Pons (tissue), 1 donor: ENCODE data around the gene RASGRP2.

Experiments
- DNase-seq: peaks from one replicate; pipeline ENCODE4 v3.0.0-alpha.2; 2016; ENCODE audit warnings: low spot score

RASGRP2 gene

GRCh38 chr11:64743591-64744543 is at the start of gene RASGRP2:
TSS of gene RASGRP2 (minus strand) at chr11:64744142. CDS start at chr11:64742866, 1,276 bp downstream.
- DNase-seq = no peak

DNA sequence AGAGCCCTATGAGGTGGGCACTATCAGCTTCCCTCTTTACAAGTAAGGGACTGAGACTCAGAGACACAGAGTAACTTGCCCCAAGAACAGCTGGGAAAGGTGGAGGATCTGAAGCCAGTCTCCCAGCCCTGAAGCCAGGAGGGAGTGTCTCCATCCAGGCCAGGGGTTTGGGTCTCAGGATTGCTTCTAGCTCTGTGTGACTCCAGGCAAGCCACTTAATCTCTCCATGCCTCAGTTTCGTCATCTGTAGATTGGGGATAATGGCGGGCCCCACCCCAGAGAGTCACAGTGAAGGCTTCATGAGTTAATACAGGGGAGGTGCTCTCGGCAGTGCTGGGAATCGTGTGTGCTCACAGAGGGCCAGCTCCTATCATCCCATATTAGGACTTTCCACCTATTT is 48.5 kb upstream of the RASGRP2 start:
- no peak for DNase-seq

- no peak for DNase-seq
Measured at GRCh38 chr11:64791781-64792291, 47.9 kb upstream of the RASGRP2 start.

DNA sequence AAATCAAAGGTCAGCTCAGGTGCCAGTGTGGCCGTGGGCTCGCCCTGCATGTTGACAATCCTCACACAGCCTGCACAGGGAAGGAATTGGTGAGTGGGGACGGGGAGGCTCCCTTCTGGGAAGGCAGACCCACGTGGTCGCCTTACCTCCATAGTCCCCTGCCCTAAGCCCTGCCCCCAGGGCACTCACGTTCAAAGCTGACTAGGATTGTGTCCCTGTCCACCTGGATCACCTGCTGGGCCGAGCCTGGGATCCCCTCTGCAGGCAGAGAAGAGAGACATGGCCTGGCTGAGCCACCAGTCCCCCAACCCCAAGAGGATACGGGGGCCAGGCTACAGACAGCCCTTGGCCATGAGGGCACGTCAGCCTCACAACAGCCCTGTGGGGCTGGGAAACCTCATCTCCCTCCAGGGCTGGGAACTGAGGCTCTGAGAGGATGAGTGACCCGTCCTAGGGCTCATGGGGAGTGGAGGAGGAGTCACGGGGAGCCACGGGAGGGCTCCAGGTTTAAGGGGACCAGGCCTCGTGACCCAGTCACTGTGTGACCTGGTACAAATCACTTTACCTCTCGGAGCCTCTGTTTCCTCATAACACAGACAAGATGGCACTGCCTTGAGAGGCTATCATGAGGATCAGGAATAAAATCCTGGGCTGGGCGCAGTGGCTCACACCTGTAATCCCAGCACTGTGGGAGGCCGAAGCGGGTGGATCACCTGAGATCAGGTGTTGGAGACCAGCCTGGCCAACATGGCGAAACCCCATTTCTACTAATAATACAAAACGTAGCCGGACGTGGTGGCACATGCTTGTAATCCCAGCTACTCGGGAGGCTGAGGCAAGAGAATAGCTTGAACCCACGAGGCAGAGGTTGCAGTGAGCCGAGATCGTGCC is 46.5 kb upstream of the RASGRP2 start:
- DNase-seq = no peak

- DNase-seq = no peak
Measured at GRCh38 chr11:64789331-64790204, 45.6 kb upstream of the RASGRP2 start.

DNA sequence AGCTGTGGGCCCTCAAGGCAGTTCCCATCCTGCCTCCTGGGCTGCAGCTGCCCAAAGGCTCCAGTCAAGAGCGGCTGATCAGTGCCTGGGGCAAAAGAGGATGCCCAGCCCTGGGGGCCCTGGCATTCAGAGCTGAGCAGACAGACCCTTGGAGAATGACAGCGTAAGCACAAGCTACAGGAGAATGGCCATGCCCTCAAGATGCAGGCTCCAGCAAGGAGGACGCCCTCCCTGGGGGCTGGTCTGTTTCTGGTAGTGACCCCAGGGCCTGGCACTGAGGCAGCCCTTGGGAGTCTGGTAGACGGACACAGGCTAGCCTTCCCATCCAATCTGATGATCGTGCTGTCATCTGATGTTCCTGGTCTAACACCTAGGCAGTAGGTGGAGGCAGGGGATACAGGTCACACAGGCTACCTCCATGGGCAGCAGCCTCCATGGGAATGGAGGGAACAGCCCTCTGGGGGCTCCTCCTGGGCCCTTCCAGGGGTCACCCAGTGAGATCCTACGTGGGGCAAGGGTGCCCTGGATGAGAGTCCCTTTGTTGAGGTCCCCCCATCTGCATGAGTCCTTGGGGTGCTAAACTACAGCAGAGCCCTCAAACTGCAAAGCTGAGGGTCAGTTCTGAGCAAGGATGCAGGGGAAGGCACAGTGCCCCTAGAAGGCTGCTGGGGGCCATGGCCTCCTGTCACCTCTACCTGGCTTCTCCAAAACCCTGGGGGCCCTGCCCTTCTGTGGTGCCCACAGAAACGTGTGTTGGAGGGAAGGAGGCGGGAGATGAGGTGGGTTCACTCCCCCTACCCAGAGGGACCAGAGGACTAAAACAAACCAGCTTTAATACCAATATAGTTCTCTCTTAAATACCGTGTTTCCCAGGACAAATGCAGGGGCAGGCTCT is 44.6 kb upstream of the RASGRP2 start:
- no peak for DNase-seq

- peak; percentile 35 for DNase-seq
Measured at GRCh38 chr11:64787526-64788320, 43.8 kb upstream of the RASGRP2 start.

DNA sequence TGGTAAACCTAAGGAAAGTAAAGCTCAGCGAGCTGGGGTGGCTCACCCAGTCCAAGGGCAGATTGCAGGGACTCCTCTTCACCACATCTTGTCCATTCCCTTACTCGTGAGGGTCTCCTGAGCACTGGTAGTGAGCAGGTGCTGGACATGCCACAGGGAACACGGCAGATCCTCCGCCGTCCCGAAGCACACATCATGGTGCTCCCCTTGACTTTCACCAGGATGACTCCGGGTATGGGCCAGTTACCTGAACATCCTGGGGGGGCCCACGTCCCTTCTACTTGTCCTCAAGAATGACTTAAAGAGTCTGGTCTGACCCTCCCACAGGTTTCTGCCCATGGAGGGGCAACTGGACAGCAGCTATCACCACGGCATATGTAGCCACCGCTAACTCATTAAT is 42.4 kb upstream of the RASGRP2 start:
- no peak for DNase-seq

GRCh38 chr11:64784813-64785581 is 41.1 kb upstream of the RASGRP2 start:
- no peak for DNase-seq

DNA sequence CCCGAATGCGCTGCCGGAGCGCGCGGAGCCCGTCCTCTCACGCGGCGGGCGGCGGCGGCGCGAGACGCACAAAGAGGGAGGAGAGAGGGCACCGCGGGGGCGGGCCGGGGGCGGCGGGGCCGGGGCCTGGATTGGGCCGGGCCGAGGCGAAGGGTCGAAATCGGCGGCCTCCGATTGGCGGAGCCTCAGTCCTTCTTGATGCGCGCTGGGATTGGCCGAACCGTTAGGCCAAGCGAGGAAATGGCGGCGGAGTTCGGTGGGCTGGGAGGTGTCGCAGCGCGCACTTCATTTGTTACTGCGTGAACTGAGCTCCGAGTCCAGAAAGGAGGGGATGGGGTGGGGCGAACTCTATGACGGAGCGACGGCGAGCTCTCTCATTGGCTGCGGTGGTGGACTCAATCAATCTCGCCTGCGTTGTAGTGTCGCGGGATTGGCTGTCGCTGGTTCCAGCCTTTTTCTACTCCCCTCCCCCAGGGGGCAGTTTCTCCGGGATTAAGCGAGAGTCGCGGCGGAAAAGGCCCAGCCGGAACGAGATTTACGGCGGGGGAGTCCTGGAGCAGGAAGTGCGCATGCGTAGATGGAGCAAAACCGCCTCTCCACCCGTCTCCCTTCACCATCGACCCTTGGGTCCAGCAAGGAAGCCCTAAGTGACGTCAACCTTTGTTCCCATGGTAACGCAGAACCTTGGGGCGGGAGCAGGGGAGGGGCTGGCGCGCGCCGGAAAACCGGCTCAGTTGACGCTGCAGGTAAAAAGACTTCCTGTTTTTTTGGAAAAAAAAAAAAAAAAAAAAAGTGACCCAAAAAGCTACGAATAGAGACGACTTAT is 34.7 kb upstream of the RASGRP2 start, which contains the start of gene SF1:
Gene SF1 (minus strand): TSS at position 70 of the 826 bp plus-strand sequence. CDS start 150 bp downstream, outside the sequence.
- DNase-seq = peak; percentile 100

GRCh38 chr11:64778223-64778472 is 34.2 kb upstream of the RASGRP2 start:
- no peak for DNase-seq

DNA sequence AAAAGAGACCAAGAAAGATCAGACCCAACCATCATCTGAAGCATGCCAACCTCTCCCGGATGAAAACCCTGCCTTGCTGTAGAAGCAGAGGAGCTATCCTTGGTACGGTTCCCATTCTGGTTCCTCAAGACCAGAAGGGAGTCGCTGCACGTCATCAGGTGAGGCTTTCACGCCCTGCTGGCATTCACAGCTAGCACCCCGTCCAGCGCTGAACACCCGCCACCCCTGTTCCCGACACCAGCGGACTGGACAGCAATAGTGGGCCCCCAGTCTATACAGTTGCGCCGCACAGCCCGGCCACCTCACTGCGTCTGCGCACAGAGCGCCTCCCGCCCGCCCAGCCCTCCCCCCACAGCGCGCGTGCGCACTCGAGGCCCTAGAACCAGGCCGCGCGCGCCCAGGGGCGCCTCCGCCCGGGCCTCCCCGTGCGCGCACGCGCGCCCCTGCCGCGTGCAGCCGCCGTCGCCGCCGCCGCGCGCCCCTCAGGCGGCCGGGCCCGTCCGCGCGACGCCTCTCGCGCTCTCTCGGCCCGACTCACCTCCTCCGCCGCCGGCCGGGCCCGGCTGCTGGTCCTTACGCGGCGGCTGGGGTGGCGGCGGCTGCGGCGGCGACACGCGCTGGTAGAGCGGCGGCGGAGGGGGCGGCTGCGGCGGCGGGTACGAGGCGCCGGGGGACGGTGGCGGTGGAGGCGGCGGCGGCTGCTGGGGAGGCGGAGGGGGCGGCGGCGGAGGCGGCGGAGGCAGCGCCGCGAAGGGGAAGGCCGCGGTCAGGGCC is 33.7 kb upstream of the RASGRP2 start:
- DNase-seq = peak; percentile 74

- DNase-seq = no peak
Measured at GRCh38 chr11:64776875-64777274, 32.9 kb upstream of the RASGRP2 start.

DNA sequence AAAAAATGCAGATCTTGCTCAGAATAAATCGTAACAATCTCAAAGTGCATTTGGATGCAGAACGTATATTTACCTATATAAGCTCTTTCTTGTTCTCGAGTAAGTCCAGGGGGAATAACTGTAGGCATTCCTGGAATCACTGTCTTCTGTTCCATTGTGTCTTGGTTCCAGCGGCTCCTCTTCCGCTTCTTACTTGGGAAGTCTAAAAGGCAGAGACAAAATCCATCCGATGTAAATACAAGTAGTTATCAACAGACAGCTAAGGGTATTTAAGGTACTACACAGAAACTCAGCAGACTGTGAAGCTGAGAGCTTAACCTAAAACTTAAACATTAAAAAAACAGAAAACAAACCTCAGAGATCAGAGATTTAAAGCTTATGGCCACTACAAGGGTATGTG is 32.5 kb upstream of the RASGRP2 start:
- DNase-seq = no peak

DNA sequence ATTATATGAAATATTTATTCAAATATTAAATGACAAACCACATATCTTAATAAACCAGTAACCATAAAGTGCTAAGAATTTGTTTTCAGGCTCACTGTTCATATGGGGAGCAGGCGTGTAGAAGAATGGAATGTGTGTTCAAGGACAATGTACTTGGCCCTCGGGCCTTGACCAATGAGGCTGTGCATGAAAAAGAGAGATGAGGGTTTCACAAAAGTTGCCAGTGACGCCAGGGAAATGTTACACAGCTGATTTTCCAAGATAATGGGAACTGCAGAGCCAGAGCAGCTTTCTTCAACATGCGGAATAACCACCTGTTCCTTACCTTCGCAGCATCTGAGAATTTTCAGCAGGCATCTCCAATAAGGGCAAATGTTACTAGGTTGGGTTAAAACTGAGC is 30.2 kb upstream of the RASGRP2 start:
- no peak for DNase-seq

DNA sequence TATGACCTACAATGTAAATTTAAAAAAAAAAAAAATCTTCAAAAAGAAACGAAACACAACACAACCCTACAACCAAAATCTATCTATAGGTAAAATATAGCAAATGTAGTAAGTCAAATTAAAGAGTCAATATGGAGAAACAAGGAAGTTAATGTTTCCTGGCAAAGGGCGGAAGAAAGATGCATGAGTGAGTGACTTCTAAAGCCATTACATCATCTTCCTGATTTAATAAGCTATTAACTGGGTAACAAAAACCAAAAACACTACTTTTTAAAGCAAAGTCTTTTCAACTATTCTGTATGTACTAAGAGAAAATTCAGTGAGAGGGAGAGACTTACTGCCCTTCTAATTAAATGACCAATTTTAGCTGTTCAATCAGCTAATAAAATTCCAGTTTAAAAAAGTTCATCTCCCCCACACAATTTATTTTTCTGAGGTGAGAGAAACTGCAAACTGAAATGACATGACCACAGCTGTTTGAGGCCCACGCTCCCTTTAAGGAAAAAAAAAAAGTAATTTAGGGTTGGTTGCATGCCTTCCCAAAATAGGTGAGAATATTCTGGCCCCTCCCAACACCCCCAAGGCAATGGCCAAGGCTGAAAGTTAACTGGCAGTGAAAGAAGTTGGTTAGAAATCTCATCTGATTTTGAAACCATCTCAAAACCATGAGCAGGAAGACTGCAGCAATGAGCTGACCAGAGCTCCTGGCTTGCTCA is 28.5 kb upstream of the RASGRP2 start:
- no peak for DNase-seq

DNA sequence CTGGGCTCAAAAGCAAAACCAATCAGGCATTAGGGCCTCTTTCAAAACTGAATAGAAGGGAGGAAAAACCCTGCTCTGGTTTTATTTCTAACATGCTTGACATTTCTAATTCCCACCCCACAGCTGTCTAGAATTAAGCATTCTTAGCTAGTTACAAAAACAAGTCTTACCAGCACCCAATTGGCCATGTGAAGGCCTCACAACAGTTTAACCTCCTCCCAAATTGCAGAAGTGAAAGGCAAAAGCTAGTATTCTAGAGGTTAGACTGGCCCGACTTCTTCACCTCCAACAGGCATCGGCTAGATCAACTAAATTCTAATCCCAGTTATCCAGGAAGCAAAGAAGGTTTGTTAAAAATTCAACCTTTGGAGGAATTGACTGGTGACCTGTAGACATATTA is 27.9 kb upstream of the RASGRP2 start:
- no peak for DNase-seq
